ENCODE measurements around the gene KRTAP9-7.

Gene KRTAP9-7

DNA sequence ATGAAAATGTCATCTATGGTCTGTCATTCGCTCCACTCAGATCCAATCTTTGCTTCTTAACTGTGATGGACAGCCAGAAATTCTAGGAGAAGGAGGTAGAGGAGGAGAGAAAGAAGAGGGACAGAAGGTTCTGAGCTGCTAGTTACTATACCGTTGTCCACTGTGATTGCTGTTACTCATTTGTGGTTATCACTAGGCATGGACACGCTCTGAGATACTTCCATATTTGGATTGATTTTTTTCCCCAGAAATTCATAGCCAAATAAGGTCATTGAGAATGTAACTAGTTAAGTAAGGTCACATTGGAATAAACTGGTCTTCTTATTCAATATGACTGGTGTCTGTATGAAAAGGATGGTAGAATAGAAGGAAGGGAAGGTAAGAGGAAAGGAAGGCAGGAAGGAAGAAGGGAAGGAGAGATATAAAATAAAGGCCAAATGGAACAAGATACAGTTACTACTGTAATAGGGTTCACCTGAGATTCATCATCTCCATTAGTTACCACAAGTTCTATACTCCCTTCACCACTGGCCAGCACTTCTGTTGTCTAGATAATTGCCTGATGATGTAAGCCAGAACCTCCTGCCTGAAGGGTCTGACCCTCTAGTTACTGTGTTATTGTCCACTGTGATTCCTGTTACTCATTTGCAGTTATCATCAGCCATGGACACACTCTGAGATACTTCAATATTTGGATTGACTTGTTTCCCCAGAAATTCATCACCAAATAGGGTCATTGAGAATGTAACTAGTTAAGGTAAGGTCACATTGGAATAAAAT lies 2.9 kb downstream of the KRTAP9-7 start:
- DNase-seq = no peak

DNA sequence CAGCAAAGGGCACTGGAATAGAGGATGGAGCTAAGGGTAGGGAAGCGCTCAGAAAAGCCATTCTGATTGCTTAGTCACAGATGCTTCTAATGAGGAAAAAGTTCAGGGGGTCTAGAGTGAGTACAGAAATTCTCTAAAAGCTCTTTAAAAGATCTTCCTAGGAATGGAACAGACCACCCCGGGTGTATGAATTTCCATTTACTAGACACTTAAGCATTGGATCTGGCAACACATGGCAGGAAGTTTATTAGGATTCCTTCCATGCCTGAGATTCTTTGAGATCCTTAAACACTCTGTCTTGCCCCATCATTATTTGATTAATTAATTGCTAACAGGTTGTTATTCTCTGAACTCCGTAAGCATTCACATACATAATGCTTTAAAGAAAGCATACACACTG lies 8.5 kb downstream of the KRTAP9-7 start:
- DNase-seq = no peak

DNA sequence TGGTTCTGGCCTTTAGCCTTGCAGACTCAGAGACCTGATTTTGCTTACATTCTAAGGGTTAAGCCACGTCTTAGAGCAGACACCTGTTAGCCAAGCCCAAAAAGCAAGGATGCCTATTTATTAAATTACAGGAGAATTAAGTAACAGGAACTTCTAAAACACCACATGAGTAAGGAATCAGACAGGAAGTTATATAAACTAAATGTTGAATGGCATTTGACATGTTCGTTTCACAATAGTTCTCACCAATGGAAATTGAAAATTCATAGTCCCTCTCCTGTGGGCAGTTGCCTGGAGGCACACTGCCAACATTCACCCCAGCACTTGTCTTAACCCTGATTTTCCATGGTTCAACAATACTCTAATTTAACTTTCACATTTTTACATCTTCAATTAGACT lies 9.0 kb downstream of the KRTAP9-7 start:
- DNase-seq = no peak

DNA sequence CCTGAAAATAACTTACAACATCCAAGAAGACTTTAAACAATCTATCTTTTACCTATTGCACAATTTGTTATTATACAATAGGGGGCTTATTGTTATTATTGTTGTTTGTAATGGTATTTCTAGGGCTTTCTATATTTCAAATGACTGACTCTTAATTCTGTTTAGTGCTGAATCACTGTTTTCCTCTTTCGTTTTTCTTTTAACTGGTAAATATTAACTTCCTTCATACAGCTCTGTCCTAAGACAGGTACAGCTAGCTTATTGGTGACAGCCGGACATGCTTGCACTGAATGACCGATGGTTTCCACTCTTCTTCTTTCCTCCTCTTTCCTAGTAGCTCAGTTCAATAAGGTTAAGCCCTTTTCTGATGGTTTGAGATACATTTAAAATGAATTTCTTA lies 11.6 kb downstream of the KRTAP9-7 start:
- DNase-seq = no peak

DNA sequence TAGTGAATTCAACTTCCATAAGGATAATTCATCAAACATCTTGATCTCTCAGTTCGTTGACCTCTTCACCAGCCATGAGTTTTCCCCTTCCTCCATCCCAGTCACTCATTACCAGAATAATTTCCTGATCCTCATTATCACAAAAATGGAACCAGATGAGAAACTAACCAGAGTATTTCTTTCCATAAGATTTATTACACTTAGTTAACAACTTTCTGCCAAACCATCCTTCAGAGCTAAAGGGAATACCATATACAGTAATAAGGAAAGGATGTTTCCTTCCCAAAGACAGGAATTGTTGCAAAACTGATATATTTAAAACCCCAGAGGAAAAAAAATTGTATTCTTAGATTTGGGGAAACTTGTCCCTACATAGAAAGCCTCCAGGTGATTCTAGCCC lies 18.5 kb downstream of the KRTAP9-7 start:
- DNase-seq = no peak

DNA sequence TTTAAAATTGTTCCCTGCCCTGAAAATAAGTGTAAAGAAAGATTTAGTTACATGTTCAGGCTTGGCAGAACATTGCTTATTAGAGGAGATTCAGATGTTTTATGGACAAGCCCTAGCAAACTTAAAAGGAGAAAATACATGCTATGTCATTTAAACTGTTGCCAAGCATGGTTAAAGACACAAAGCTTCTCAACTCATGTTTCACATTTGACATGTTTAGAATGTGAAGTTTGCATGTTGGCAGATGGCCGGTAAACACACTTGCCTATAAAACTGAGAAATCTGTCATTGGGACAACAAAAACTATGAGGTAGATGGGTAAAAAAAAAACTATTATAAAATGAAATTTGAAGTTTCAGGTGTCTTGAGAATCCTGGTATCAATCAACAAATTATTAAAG lies 21.3 kb downstream of the KRTAP9-7 start:
- no peak for DNase-seq

DNA sequence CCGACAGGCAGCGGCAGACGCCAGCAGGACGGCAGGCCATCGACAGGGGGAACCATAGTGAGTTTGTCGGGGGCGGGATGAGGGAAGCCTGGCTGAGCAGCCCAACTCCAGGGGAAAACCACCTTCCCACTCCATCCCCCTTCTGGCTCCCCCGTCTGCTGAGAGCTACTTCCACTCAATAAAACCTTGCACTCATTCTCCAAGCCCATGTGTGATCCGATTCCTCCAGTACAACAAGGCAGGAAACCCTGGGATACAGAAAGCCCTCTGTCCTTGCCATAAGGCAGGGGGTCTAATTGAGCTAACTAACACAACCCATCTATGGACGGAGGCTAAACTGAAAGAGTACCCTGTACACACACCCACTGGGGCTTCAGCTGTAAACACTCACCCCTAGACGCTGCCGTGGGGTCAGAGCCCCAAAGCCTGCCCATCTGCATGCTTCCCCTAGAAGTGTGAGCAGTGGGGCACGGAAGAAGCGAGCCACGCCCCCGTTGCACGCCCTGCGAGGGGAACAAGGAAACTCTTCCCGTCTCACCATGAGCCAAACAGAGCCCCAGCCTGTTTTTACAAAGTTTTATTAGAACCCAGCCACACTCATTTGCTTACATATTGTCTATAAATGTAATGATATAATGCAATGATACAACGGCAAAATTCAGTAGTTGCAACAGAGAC lies 23.1 kb downstream of the KRTAP9-7 start:
- DNase-seq = no peak

DNA sequence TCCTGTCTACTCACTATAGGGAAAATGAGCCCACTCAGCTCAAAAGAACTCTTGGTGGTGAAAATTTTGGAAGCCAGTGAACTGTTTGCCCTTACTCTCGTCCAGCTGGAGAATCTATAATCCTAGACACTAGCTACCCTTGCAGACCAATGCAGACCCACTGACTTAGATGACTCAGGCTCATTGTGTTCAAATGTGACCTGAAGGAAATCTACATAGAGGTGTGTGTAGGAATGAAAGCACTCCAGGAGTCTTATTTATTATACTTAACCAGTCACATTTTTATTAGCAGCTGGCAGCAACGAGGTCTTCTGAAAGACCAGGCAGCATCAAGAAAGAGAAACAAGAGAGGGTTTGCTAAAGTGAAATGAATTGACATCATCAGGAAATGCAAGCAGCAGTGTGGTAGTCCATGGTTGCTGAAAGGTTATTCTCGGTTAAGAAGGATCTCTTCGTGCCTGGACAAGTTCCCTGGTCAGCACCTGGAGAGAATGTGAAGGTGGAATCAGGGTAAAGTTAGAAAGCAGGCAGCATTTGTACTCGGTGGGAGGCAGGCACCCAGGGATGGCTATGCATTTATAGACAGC lies 25.8 kb downstream of the KRTAP9-7 start:
- DNase-seq = no peak

DNA sequence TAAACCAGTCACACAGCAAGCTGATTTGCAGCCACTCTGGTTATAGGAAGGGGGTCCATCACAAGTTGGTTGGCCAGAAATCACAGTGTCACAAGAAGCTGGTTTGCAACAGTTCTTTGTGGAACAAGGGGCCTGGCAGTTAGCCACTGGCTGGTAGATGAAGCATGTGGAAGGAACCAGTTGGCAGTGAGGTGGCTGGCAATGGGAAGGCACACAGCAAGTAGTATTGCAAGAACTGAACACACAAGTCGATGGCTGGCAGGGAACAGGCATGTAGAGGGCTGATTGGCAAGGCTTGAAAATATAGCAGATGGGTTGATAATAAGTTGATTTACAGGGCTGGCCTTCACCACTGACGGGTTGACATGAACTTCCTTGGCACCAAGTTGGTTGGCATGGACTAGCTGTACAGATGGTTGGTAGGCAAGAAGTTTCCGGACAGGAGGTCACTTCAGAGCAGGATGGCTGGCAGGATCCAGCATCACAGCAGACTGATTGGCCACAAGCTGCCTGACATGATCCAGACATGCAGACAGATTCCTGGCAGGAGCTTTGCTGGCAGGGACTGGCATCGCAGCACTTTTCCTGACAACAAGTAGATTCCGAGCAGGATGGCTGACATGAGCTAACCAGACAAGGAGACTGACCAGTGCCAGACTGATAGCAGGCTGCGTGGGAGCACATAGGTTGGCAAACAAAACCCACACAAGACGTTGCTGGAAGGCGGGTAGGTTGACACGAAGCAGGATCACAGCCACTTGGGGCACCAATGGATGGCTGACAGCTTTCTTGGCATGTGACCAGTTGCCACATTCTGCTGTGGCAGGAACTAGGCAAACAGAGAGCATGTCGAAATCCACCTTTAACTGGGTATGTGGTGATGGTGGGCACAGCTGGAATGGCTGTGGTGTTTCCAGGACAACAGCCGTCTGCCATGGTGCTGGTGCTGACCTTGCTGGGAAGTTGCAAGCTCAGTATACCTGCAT lies 26.7 kb downstream of the KRTAP9-7 start, which contains the start of gene KRTAP29-1:
TSS of gene KRTAP29-1 (minus strand) at position 936 of the 986 bp plus-strand sequence. CDS start at position 936, 0 bp downstream.
- DNase-seq = no peak

DNA sequence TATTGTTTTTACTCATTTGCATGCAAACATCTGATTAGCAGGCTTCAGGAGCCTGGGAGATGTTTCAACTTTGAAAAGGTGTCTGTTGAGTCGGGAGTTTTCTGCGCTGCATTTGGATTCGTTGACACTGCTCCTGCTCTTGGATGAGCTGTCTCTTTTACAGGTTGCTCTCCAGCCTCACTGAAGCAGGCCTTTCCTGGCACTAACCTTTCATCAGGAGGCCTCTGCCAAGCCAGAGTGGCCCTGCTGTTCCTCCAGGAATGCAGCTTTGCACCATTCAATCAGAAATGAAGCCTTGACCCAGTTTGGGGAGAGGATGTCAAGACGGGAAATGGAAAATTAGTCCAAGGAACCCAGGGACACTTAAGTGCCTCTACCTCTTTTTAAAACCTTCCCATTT lies 27.5 kb downstream of the KRTAP9-7 start:
- no peak for DNase-seq

DNA sequence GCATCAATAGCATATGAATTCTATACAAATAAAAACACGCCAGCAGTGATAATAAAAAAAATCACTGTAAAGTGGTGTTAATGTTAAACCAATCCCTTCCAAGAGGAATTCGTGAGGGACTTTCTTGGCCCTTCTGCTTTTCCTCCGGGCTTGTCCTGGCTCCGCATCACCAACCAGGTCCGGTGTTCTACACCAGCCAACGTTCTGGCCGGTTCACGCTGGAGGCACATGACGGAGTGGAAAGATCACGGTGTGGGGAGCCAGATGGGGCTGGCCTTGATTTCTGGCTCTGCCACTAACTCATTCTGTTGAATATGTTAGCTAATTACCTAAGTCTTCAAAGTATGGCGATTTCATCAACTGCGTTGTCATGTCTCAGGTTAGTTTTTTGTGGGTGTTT lies 28.6 kb downstream of the KRTAP9-7 start:
- no peak for DNase-seq

DNA sequence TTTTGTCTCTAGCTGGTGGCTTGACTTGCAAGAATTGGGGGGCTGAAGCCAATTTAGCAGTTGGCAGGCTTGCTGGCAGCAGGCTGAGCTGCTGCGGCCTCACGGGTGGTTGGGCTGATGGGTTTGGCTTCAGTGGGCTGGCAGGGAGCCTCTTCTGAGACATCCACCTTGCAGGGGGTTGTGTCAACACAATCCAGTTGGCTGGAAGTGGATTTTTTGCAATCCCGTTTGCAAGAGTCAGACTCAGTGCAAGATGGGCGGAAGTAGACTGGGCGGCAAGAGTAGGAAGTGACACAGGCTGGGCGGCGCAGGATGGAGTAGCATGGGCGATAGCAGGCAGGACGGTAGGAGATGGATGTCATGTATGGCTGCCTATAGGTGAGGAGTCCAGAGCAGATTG lies 32.1 kb downstream of the KRTAP9-7 start:
- no peak for DNase-seq

DNA sequence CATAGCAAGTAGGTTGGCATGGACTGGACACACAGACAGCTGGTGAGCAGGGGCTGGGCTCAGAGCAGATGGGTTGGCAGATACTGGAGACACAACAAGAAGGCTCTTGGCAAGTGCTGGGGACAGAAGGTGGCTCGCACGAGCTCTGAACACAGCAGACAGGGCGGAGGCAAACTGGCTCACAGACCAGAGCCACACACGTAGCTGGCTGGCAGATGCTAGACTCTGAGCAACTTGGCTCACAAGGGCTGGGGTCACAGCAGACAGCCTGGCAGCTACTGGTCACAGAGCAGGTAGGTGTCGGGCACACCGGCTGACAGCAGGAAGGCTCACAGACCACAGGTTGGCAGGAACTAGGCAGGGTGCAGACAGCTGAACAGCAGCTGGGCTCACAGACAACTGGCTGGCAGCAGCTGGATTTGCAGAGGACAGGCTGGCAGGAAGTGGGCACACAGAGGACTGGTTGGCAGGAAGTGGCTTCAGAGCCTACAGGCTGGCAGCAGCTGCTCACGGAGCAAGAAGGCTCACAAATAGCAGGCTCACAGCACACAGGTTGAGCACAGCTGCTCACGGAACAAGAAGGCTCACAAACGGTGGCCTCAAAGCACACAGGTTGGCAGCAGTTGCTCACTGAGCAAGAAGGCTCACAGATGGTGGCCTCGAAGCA lies 32.9 kb downstream of the KRTAP9-7 start:
- peak; percentile 77 for DNase-seq

DNA sequence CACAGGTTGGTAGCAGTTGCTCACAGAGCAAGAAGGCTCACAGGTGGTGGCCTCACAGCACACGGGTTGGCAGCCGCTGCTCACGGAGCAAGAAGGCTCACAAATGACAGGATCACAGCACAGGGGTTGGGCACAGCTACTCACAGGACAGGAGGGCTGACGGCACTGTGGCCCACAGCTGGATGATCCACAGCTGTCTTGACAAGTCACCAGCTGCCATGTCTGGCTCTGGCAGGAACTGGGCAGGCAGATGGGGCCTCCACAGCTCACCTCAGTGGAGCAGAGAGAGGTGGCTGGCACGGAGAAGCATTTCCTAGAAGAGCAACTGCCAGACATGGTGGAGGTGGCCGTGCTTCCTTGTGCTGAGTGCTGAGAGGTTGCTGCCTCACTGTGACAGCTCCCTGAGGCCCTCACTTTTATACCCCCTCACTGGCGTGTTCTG lies 33.4 kb downstream of the KRTAP9-7 start, which contains the start of gene KRTAP16-1:
TSS of gene KRTAP16-1 (minus strand) at position 392 of the 442 bp plus-strand sequence. CDS start at position 336, 56 bp downstream.
- DNase-seq = peak; percentile 56

DNA sequence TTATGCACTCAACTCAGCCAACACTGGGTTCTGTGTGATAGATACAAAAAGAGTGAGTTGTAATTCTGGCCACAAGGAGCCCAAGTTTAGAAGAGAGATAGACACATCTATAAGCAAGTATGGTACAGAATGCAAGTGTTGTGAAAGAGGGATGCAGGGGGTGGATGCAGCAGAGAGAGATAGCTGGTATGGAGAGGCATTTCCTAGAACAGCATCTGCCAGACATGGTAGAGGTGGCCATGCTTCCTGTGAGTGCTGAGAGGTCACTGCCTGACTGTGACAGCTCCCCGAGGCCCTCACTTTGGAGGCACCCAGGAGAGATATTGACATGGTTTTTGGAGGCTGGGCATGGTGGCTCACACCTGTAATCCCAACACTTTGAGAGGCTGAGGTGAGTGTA lies 35.6 kb downstream of the KRTAP9-7 start:
- no peak for DNase-seq

DNA sequence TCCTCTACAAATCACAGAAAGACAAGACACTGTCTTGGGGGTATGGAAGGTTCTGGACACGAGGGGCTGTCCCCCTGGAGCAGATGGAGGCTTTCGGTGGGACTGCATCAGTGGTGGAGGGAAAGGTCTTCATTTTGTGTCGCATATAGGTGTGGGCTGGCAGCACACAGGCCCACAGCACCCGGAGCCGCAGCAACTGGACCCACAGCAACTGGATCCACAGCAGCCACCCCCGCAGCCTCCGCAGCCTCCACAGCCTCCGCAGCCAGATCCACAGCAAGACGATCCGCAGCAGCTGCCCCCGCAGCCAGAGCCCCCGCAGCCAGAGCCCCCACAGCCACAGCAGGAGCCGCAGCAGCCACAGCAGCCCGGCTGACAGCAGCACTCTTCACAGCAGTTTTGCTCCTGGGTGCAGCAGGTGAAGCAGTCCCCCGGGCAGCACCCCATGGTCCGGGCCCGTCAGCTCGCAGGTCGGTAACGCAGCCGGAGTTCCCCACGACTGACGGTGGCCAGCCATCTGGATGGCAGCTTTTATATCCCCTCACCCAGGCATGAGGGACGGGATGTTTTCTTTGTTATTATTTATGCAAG lies 39.8 kb downstream of the KRTAP9-7 start, which contains the start of gene KRTAP17-1:
TSS of gene KRTAP17-1 (minus strand) at position 507 of the 591 bp plus-strand sequence. CDS start at position 447, 60 bp downstream.
- no peak for DNase-seq

DNA sequence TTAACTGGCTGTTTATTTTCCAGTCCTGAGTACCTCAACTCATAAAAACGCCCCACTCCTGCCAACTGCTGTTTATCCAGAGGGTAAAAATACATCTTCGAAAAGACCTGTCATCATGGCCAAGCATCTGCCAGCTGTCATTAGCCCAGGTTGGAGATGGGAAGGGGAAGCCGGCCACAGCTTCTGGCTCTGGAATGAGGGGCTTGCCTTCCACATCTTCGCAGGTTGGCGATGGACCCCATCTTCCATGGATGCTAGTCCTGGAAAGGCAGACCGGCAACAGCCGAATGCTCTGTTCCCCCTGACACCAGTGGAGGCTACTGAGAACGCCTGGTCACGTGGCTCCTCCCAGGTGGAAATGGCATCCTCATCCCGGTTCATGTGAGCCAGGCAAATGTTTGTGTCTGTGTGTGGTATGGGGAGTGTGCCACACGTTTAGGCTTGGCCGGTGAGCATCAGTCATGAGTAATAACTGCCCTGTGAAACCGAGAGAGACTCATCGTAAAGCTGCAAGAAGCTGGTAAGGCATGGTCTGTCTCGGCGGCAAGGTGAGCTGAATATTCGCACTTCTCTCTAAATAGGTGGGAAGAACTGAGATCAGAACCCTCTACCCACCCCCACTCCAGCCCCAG lies 40.4 kb downstream of the KRTAP9-7 start:
- DNase-seq = no peak

DNA sequence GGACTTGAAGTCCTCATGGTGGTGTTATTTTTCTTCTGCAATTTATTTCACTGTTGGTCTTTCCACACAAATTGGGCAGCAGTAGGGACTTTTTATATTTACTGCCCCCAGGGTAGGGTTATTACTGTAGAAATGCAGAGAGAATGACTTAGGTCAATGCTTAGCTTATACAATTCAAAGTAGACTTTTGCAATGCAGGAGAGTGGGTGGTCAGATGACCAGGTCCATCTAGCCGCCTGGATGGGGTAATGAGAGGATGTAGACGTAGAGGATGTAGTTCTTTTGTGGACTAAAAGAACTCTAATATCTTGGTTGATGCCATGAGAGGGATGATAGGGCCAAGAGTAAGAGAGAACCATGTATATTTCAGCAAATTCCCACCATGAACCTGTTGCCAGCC lies 42.7 kb downstream of the KRTAP9-7 start:
- no peak for DNase-seq

DNA sequence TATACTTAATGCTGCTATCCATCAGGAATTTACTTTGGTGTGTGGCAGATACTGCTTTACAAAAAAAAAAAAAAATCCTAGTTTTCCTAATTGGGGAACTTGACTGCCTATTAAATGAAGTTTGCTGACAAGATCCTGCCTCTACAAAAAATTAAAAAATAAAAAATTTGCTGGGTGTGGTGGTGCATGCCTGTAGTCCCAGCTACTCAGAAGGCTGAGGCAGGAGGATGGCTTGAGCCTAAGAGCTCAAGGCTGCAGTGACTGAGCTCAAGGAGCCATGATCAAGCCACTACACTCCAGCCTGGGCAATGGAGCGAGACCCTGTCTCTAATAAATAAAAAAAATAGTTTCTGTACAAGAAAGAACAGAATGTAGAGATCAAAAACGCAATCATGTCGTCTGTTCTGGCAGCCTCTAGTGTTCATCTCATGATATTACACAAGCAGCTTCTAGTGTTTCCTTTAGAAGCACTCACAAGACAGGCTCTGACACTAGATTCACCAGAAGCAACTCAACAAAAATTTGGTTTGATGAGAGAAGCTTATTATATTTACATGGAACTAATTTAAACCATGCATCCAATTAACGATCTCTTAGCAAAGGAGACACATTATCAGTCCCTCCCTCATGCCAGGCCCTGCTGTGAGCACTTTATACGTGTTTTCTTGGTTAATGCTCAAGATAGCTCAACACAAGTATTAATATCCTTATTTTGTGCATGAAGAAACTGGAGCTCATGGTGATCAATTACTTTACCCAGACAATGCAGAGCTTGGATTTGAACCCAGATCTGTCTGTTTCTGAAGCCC lies 46.8 kb downstream of the KRTAP9-7 start:
- DNase-seq = no peak
